ENCODE measurements around the gene NXPH3.

DNA sequence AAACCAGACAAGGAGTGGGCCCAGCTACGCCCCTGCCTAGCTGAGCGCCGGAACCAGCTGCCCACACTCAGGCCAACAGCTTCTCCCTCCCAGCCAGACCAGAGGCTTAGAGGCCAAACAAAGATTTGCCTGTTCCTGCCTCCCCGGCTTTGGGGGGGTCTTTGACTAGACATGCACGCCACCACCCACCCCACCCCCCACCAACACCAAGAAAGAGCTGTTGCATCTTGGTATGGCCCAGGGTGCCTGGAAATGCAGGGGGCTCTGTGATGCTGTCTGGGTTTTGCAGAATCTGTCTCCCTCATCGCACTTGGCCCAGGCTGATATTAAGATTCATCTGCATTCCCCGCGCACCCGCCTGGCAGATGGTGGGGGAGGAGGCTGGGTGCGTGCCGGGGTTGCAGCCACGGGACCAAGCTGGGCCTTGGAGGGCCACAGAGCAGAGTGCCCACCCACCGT is 1.3 kb upstream of the NXPH3 start:
- no peak for TF ChIP-seq ZNF565 (CRISPR knock-in tag; conservative IDR thresholded peaks at IDR 0.05; ENCODE audit: low read depth)
- TF ChIP-seq, protein P1, sequence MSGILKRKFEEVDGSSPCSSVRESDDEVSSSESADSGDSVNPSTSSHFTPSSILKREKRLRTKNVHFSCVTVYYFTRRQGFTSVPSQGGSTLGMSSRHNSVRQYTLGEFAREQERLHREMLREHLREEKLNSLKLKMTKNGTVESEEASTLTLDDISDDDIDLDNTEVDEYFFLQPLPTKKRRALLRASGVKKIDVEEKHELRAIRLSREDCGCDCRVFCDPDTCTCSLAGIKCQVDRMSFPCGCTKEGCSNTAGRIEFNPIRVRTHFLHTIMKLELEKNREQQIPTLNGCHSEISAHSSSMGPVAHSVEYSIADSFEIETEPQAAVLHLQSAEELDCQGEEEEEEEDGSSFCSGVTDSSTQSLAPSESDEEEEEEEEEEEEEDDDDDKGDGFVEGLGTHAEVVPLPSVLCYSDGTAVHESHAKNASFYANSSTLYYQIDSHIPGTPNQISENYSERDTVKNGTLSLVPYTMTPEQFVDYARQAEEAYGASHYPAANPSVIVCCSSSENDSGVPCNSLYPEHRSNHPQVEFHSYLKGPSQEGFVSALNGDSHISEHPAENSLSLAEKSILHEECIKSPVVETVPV (CRISPR knock-in tag; IDR thresholded peaks at IDR 0.05) = no peak
